Stimulated activated CD8-positive, alpha-beta memory T cell treated with anti-CD3 and anti-CD28 coated beads, Interleukin-12 subunit alpha, Interleukin-12 subunit beta, amount 100 ng/mL, for 1 hour (primary cell): ENCODE results near the gene SEC61A1.

ENCODE experiments used
- DNase-seq: peaks from one replicate; pipeline ENCODE4 v3.0.0-alpha.2; 2020; ENCODE audit warnings: low read depth

SEC61A1 gene

DNA sequence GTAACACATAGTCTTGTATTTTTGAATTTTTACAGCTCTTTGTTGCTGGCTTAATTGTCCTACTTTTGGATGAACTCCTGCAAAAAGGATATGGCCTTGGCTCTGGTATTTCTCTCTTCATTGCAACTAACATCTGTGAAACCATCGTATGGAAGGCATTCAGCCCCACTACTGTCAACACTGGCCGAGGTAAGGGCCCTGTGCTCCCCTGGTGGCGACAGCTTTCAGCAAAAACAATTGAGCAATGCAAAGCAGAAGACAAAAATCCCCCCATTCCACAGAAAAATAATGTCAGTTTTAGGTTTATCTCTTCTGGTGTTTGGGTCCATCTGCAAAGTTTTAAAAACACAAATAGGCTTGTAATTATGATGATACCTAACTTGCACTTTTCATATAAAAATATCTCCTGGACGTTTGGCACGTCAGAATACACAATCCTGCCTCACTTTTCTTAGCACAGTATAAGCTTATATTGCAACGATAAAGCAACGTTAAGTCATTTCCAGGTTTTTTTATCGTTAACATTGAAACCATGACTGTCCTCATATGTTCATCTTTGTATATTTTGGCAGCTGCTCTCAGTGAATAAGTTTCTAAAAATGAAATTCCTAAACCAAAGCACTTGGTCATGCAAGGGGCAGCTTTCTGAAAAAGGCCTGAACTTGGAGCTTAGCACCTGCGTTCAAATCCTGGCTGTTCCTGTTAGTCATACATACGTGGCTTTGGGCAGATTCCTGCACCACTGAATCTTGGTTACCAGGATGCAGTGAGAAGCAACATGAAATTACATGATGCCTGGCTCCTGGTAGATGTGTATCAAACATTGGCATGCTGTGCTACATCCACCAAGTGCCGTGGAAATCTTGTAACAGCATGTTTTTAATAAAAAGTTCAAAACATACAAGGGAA lies 8.5 kb downstream of the SEC61A1 start:
- no peak for DNase-seq

- DNase-seq: no peak
These were observed 10.0 kb downstream of the SEC61A1 start for GRCh38 chr3:128062033-128062745.

DNA sequence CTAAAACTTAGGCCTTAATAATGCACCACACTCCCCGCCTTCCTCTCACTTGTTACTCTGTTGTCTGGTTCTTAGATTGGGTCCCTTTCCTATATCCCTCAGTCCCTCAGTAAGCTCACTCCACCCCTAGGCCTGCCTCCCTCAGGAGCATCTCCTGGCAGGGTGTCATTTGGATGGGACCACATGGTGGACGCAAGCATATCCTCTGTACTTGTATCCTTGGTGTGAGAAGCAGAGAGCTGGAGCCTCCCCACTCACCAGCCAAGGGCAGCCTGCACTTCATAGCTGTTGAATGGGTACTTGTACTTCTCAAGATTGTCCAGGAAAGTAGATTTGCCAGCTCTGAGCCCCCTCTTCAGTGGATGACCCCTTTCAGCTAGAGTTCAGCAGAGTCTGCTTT lies 11.6 kb downstream of the SEC61A1 start:
- no peak for DNase-seq

GRCh38 chr3:128064962-128065361 lies 12.7 kb downstream of the SEC61A1 start:
- DNase-seq: no peak

DNA sequence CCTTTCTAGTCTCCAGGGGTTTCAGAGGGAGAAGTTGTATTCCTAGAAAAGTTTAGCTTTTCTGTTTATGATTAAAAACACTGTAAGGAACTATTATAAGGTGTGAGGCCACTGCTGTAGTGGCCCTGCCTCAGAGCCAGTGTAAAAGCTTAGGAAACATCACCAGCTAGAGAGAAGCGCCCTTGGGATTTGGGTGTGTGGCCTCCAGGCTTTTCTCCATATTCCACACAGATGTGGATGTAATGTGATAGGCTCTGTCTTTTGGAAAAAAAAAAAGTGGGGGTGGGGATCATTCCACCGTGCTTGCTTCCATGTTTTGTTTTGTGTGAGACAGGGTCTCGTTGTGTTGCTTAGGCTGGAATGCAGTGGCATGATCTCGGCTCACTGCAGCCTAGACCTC lies 13.9 kb downstream of the SEC61A1 start:
- DNase-seq: no peak

DNA sequence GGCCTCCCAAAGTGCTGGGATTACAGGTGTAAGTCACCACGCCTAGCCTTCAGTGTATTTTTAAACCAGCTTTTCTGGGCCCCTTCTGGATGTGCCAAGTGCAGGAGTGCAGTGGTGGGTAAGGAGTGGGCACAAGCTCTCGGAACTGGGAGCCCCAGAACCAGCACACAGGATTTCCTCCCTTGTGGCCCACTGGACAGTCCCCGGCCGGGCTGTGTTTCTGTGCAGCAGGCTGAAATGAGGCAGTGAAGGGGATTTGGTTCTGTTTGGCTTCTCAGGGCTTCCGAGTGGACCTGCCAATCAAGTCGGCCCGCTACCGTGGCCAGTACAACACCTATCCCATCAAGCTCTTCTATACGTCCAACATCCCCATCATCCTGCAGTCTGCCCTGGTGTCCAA lies 14.4 kb downstream of the SEC61A1 start:
- no peak for DNase-seq

GRCh38 chr3:128067489-128067888 lies 15.3 kb downstream of the SEC61A1 start:
- no peak for DNase-seq

- no peak for DNase-seq
These were observed 16.0 kb downstream of the SEC61A1 start for GRCh38 chr3:128068156-128068620.

- DNase-seq: no peak
These were observed 17.0 kb downstream of the SEC61A1 start for GRCh38 chr3:128069271-128069670.

GRCh38 chr3:128070898-128071591 lies 18.8 kb downstream of the SEC61A1 start:
- no peak for DNase-seq

DNA sequence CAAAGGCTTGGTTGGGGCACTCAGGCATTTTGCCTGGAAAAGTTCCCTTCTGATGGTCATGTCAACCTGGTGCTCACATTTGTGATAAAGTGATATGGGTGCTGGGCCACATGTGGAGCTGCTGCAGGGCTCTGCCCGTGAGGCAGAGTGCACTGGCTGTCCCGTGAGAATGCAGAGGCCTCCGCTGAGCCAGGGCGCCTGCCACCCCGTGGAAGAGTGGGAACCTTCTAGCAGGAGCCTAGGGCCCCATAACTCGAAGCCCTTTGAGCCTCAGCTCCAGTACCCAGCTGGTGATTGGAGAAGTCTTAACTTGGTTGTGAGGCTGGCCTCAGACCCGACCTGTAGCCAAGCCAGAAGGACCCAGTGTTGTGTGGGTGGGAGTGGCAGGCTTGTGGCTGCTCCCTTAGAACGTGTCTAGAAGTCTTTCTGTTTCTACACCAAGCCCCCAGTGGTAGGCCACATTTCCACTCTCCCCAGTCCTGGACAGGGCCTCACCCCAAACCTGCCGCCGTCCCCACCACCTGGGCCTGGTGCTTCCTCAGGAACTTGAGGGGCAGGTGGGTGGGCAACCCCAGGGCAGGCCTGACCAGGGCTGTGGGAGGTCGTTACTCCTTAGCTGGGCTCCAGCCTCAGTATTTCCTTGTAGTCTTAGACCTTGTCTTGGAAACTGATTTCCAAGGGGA lies 19.7 kb downstream of the SEC61A1 start:
- no peak for DNase-seq

GRCh38 chr3:128072454-128073184 lies 20.4 kb downstream of the SEC61A1 start:
- no peak for DNase-seq

- no peak for DNase-seq
These were observed 21.0 kb downstream of the SEC61A1 start for GRCh38 chr3:128073185-128073725.

DNA sequence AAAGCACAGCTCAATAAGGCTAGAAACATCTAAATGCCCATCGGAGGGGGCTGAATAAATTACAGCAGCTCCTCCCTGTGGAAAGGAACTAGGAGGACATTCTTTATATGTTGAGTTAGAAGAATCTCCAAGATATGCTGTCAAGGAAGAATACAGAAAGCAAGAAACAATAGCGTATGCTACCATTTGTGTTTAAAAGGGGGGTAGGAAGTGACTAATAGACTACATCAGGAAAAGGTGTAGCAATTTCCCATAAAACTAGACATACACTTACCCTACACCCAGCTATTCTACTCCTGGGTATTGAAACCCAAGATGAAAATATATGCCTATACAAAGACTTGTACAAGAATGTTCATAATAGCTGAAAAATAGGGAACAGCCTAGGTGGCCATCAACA lies 21.6 kb downstream of the SEC61A1 start:
- no peak for DNase-seq

GRCh38 chr3:128074851-128075521 lies 22.7 kb downstream of the SEC61A1 start:
- no peak for DNase-seq

- peak; percentile 76 for DNase-seq
These were observed 23.6 kb downstream of the SEC61A1 start for GRCh38 chr3:128075522-128076482.

GRCh38 chr3:128076483-128077201 lies 24.4 kb downstream of the SEC61A1 start:
- DNase-seq: no peak

GRCh38 chr3:128077202-128077624 lies 25.0 kb downstream of the SEC61A1 start:
- DNase-seq: no peak

- no peak for DNase-seq
These were observed 25.4 kb downstream of the SEC61A1 start for GRCh38 chr3:128077665-128078064.
